Stimulated activated CD4-positive, alpha-beta T cell treated with anti-CD3 and anti-CD28 coated beads, Interleukin-4, amount 100 ng/mL, for 48 hours (primary cell): ENCODE measurements around the gene PRADC1.

ENCODE experiments used
- DNase-seq, 2 donors: peaks; one replicate each; pipeline ENCODE4 v3.0.0-alpha.2; 2020; ENCODE audit warnings: low read depth in 2 of 2

Gene PRADC1

GRCh38 chr2:73235315-73236028, 2.4 kb upstream of the PRADC1 start:
- DNase-seq, result no peak

GRCh38 chr2:73233932-73234832, 1.1 kb upstream of the PRADC1 start, which contains the start of gene CCT7:
TSS of gene CCT7 (plus strand) at chr2:73234308. CDS start at chr2:73234379, 71 bp downstream.
- peak; percentile 72 to 79 for DNase-seq

- peak; percentile 17 to 25 for DNase-seq
Measured at GRCh38 chr2:73232403-73233153, 461 bp downstream of the PRADC1 start.

DNA sequence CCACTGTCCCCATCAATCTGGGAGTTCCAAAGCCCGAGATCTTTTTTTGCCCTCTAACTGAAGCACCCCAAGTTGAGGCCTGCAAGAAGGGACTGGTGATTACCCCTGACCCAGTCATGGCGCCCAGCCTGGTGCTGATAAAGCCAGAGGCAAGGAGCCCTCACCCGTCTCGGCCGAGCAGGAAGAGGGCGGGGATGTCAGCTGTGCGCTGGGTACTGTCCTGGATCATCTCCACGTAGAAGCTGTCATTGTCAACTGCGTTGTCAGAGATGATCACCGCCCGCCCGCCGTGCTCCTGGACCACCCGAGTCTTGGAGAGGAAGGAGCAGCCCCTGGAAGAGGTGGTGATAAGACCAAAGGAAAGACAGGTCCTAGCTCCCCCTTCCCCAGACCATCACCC, 4.4 kb downstream of the PRADC1 start:
- DNase-seq, result no peak

DNA sequence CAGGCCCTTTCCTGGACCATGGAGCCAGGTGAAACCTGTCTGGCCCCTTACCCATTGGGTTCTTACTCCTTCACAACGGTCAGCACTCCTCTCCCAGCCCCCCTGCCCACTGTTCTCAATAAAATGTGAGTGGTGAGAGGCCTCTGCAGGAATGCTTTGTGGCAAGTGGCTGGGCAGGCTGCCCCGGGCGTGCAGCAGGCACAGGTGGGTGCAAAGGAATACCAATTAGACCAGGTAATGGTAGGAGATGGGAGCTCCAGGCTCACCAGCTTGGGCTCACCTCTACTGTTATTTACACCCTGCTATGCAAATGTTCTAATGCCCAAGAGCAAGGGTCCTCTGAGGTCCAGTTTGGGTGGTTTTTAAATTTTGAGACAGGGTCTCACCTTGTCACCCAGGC, 6.0 kb downstream of the PRADC1 start:
- DNase-seq, result no peak

GRCh38 chr2:73225513-73226360, 7.3 kb downstream of the PRADC1 start:
- DNase-seq, result no peak

DNA sequence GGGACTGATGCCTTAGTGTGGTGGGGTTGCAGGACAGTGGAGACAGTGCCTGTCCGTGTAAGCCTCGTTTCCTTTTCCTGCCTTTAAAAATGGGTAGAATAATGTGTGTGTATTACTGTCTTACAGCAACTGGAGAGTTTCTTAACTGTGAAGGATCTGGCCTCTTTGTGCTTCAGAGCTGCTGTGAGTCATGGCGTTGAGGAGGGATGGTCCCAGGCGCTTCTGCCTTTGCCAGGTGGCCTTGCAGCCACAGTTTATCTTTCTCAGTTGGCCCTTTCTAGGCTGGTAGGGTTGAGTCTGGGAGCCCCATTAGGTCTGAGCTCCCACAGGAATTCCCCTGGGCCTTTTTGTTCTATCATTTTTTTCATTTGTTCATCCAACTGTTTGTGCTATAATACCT, 9.2 kb downstream of the PRADC1 start:
- DNase-seq, result no peak

- DNase-seq, result no peak
Measured at GRCh38 chr2:73218298-73218697, 14.7 kb downstream of the PRADC1 start.

- no peak for DNase-seq
Measured at GRCh38 chr2:73217826-73218225, 15.2 kb downstream of the PRADC1 start.

DNA sequence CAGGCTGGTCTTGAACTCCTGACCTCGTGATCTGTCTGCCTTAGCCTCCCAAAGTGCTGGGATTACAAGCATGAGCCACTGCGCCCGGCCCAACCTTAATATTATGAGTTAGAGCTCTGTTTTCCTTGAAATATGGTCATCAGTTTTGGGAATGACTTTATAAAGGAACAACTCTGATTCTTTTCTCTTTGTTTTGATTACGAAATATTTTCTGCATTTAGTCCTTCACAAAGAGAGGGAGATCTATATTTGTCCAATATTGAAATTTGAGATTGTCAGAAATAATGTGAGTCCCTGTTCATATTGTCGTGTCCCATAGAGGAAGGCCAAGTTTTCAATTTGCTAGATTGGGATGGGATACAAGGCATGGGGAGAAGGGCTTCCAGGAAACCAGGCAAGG, 15.9 kb downstream of the PRADC1 start:
- no peak for DNase-seq

DNA sequence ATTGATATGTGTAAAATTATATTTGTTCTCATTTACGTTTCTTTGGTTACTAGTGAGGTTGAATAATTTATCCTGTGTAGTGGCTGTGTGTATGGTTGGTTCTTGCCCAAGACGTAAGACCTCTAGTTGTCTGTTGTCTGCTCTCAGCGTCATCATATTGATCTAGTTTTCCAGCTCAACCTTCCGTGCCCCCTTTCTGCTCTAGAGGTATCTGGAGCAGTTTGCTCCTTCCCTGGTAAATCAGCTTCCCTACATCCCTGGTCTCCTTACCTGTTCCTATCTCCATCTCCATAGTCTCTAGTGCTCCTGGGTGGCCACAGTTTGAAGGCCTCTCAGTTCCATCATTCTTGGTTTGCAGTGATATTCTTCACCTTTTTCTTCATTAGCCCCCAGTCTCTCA, 17.8 kb downstream of the PRADC1 start:
- no peak for DNase-seq

GRCh38 chr2:73214120-73215035, 18.7 kb downstream of the PRADC1 start, which contains the start of gene SMYD5:
TSS of gene SMYD5 (plus strand) at chr2:73214245. CDS start at chr2:73214267, 22 bp downstream.
- peak; percentile 90 to 91 for DNase-seq

GRCh38 chr2:73212448-73213176, 20.4 kb downstream of the PRADC1 start:
- DNase-seq, result peak; percentile 65 to 70

- no peak for DNase-seq
Measured at GRCh38 chr2:73212098-73212447, 21.0 kb downstream of the PRADC1 start.

- DNase-seq, result no peak
Measured at GRCh38 chr2:73210696-73211095, 22.3 kb downstream of the PRADC1 start.

DNA sequence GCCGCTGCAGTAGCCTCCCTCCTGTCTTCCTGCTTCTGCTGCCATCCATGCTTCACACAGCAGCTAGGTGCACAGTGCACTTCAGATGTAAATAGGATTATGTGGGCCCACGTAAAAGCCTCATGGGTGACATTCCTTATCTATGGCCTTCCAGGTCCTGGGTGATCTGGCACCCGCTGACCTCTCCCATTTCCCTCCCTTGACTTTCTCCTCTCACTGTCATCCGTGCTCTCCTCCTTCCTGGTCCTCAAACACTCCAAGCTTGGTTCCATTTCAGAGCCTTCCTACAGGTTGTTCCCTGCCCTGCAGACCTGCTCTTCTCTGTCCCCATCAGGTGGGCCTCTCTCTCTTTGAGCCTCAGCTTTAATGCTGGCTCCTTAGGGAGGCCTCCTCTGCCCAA, 23.0 kb downstream of the PRADC1 start:
- DNase-seq, result no peak

GRCh38 chr2:73208258-73208657, 24.8 kb downstream of the PRADC1 start:
- DNase-seq, result no peak

- no peak for DNase-seq
Measured at GRCh38 chr2:73205611-73206010, 27.4 kb downstream of the PRADC1 start.

- DNase-seq, result no peak
Measured at GRCh38 chr2:73203055-73203681, 29.9 kb downstream of the PRADC1 start.
